Adrenal gland (tissue), 5 donors: ENCODE data around the gene MYH3.

Source experiments
- POLR2A ChIP-seq, 2 donors: fragments of 450-650 bp; IDR thresholded peaks; one replicate each; pipeline ENCODE4 v1.6.1; 2017; ENCODE audit warnings: antibody characterized with exemption in 2 of 2, mild to moderate bottlenecking in 2 of 2, moderate library complexity in 1 of 2
- TF ChIP-seq, protein P1 (sequence below), 6 experiments: fragments of 450-650 bp in 4 of 6; fragments of 200-600 bp in 2 of 6; sonication (generic) in 1 of 6; IDR thresholded peaks; 1 replicate in 5 of 6; 2 replicates in 1 of 6; pipeline versions ENCODE4 v1.5.1 to v1.8.0; 2016 to 2021; ENCODE audit warnings: antibody characterized with exemption in 6 of 6, mild to moderate bottlenecking in 2 of 6, moderate library complexity in 1 of 6
- donor health status: DM: no; HTN: no; CAD: no.

DNA sequence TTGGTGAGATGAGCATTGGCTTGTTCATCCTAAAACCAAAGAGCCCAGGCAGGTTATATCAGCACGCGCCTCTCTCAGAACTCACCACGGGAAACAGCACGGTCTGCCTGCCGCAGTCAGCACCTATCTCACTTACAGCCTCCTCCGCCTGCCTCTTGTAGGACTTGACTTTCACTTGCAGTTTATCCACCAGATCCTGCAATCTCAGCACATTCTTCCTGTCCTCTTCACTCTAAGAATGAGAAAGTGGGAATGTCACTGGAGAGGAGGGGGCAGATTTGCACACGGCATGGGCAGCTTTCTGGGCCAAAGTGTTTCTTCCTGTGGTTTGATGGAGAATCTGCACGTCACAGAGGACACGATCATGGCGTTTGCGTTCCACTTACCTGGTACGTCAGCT, 27.4 kb downstream of the MYH3 start:
- TF ChIP-seq, protein P1, sequence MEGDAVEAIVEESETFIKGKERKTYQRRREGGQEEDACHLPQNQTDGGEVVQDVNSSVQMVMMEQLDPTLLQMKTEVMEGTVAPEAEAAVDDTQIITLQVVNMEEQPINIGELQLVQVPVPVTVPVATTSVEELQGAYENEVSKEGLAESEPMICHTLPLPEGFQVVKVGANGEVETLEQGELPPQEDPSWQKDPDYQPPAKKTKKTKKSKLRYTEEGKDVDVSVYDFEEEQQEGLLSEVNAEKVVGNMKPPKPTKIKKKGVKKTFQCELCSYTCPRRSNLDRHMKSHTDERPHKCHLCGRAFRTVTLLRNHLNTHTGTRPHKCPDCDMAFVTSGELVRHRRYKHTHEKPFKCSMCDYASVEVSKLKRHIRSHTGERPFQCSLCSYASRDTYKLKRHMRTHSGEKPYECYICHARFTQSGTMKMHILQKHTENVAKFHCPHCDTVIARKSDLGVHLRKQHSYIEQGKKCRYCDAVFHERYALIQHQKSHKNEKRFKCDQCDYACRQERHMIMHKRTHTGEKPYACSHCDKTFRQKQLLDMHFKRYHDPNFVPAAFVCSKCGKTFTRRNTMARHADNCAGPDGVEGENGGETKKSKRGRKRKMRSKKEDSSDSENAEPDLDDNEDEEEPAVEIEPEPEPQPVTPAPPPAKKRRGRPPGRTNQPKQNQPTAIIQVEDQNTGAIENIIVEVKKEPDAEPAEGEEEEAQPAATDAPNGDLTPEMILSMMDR (IDR thresholded peaks at IDR 0.05) = no peak
- TF ChIP-seq POLR2A (IDR thresholded peaks at IDR 0.05) = no peak
